H1 (cell line): Measurements from ENCODE around the gene CENPP. TPM values are rescaled to one million over a fixed set of nuclear protein-coding genes. Genes with fewer than 3 reads are reported as not detected.

Experiments used
- CTCF ChIA-PET: fragments of 300-600 bp; sonication (Branson Sonifier 250); formaldehyde crosslinking; loops from one replicate; lab custom pipeline; 2021; ENCODE audit not compliant: partially characterized antibody; lab: Charles Lee
- POLR2A ChIA-PET: fragments of 300-600 bp; sonication (Branson Sonifier 250); formaldehyde crosslinking; loops from one replicate; lab custom pipeline; 2021; ENCODE audit warnings: inconsistent platforms; ENCODE audit not compliant: partially characterized antibody; lab: Charles Lee
- DNase-seq, 2 experiments: peaks; one replicate each; pipeline versions ENCODE4 v3.0.0 to v3.0.0-alpha.2; 2010 to 2022; ENCODE audit warnings: low spot score in 2 of 2, low read depth in 1 of 2, mixed read lengths in 1 of 2
- FAIRE-seq: peaks from 2 replicates; lab custom pipeline; 2011; peaks lifted over from hg19 to GRCh38; lab: Jason Lieb, UNC
- H2AFZ ChIP-seq: 2 replicates; pipeline ENCODE4 v1.8.1; 2012; ENCODE audit warnings: low read length, inconsistent platforms
- H2AK5ac ChIP-seq: 2 replicates; pipeline ENCODE4 v1.6.1; 2013; ENCODE audit warnings: low read depth, low read length
- H2BK120ac ChIP-seq: replicated peaks from 2 replicates; pipeline ENCODE3; 2013; ENCODE audit warnings: low read depth, low read length, inconsistent platforms
- H2BK12ac ChIP-seq: 2 replicates; pipeline ENCODE4 v1.6.1; 2013; ENCODE audit warnings: low read depth, low read length
- H2BK15ac ChIP-seq: 2 replicates; pipeline ENCODE4 v1.6.1; 2013; ENCODE audit warnings: low read length
- H2BK20ac ChIP-seq: 2 replicates; pipeline ENCODE4 v1.6.1; 2013; ENCODE audit warnings: low read length
- H2BK5ac ChIP-seq: 2 replicates; pipeline ENCODE4 v1.6.1; 2013; ENCODE audit warnings: low read depth, low read length
- H3K14ac ChIP-seq: 2 replicates; pipeline ENCODE4 v1.6.1; 2013; ENCODE audit warnings: inconsistent platforms; ENCODE audit not compliant: insufficient read length
- H3K18ac ChIP-seq: 2 replicates; pipeline ENCODE4 v1.6.1; 2013; ENCODE audit warnings: low read length; ENCODE audit errors: extremely low read depth
- H3K23ac ChIP-seq: 2 replicates; pipeline ENCODE4 v1.6.1; 2013; ENCODE audit warnings: inconsistent platforms; ENCODE audit not compliant: insufficient read length
- H3K23me2 ChIP-seq: 2 replicates; pipeline ENCODE4 v1.6.1; 2013; ENCODE audit warnings: low read depth, low read length
- H3K27ac ChIP-seq: 2 replicates; pipeline ENCODE4 v1.6.1; 2011; ENCODE audit warnings: low read depth, low read length, inconsistent platforms
- H3K27me3 ChIP-seq, 4 experiments: replicated peaks in 1 of 4; 1 replicate in 1 of 4; 2 replicates in 3 of 4; pipeline versions ENCODE4 v1.6.1 to v1.8.1; 2011 to 2013; ENCODE audit warnings: low read length in 3 of 4, mild to moderate bottlenecking in 3 of 4, inconsistent platforms in 2 of 4, mixed read lengths in 2 of 4, moderate library complexity in 1 of 4; ENCODE audit not compliant: control insufficient read depth in 3 of 4, insufficient read depth in 3 of 4; ENCODE audit errors: extremely low read depth in 1 of 4
- H3K36me3 ChIP-seq, 4 experiments: 2 replicates each; pipeline versions ENCODE4 v1.6.1 to v1.8.1; 2011 to 2013; ENCODE audit warnings: mild to moderate bottlenecking in 4 of 4, low read length in 3 of 4, moderate library complexity in 2 of 4, control low read depth in 1 of 4, inconsistent platforms in 1 of 4; ENCODE audit not compliant: insufficient read depth in 4 of 4, control insufficient read depth in 2 of 4
- H3K4ac ChIP-seq: replicated peaks from 2 replicates; pipeline ENCODE3; 2013; ENCODE audit warnings: low read length, low read depth, mixed read lengths, inconsistent platforms; ENCODE audit not compliant: insufficient read length
- H3K4me1 ChIP-seq, 4 experiments: replicated peaks in 1 of 4; 1 replicate in 1 of 4; 2 replicates in 3 of 4; pipeline versions ENCODE4 v1.6.1 to v1.8.1; 2011 to 2013; ENCODE audit warnings: low read length in 3 of 4, inconsistent platforms in 2 of 4, mixed read lengths in 1 of 4; ENCODE audit not compliant: insufficient read depth in 4 of 4, control insufficient read depth in 3 of 4
- H3K4me2 ChIP-seq, 2 experiments: 2 replicates each; pipeline versions ENCODE4 v1.6.1 to v1.8.1; 2011 to 2013; ENCODE audit warnings: low read depth in 2 of 2, low read length in 2 of 2, control low read depth in 1 of 2, inconsistent platforms in 1 of 2, mild to moderate bottlenecking in 1 of 2; ENCODE audit not compliant: insufficient read depth in 1 of 2
- H3K4me3 ChIP-seq, 4 experiments: fragments of 200-600, 300-600 bp in 1 of 4; sonication (generic), shearing (Covaris generic), sonication (Bioruptor Twin) in 1 of 4; 2 replicates each; pipeline versions ENCODE4 v1.5.1 to v1.8.1; 2011 to 2016; ENCODE audit warnings: low read length in 4 of 4, low read depth in 3 of 4, control low read depth in 2 of 4, inconsistent platforms in 2 of 4, mild to moderate bottlenecking in 2 of 4, mixed read lengths in 1 of 4, moderate library complexity in 1 of 4; ENCODE audit not compliant: insufficient read depth in 2 of 4; ENCODE audit errors: extremely low read depth in 1 of 4
- H3K56ac ChIP-seq: replicated peaks from 2 replicates; pipeline ENCODE3; 2013; ENCODE audit warnings: low read depth, mild to moderate bottlenecking, mixed read lengths, low read length, inconsistent platforms; ENCODE audit not compliant: insufficient read length
- H3K79me1 ChIP-seq: 2 replicates; pipeline ENCODE4 v1.6.1; 2013; ENCODE audit warnings: low read depth, low read length, control low read depth
- H3K79me2 ChIP-seq, 2 experiments: 2 replicates each; pipeline versions ENCODE4 v1.6.1 to v1.8.1; 2012 to 2013; ENCODE audit warnings: low read length in 2 of 2, mild to moderate bottlenecking in 2 of 2, inconsistent platforms in 1 of 2; ENCODE audit not compliant: insufficient read depth in 2 of 2, control insufficient read depth in 1 of 2
- H3K9ac ChIP-seq, 4 experiments: replicated peaks in 1 of 4; 1 replicate in 1 of 4; 2 replicates in 3 of 4; pipeline versions ENCODE4 v1.6.1 to v1.8.1; 2011 to 2013; ENCODE audit warnings: low read depth in 3 of 4, low read length in 3 of 4, control low read depth in 2 of 4, mild to moderate bottlenecking in 2 of 4, moderate library complexity in 2 of 4, inconsistent platforms in 1 of 4; ENCODE audit errors: extremely low read depth in 1 of 4
- H3K9me3 ChIP-seq, 2 experiments: 2 replicates each; pipeline versions ENCODE4 v1.6.1 to v1.8.1; 2012 to 2013; ENCODE audit warnings: mild to moderate bottlenecking in 2 of 2, moderate library complexity in 2 of 2, control low read depth in 1 of 2, inconsistent platforms in 1 of 2, low read depth in 1 of 2, low read length in 1 of 2, mixed read lengths in 1 of 2; ENCODE audit not compliant: insufficient read depth in 2 of 2
- H4K20me1 ChIP-seq, 2 experiments: replicated peaks in 1 of 2; 2 replicates each; pipeline versions ENCODE3 to v1.8.1; 2011 to 2013; ENCODE audit warnings: inconsistent platforms in 2 of 2, low read length in 2 of 2, mild to moderate bottlenecking in 1 of 2; ENCODE audit not compliant: insufficient read depth in 2 of 2, control insufficient read depth in 1 of 2
- H4K5ac ChIP-seq: 2 replicates; pipeline ENCODE4 v1.6.1; 2013; ENCODE audit warnings: low read length, low read depth, mixed read lengths, inconsistent platforms; ENCODE audit not compliant: insufficient read length
- H4K8ac ChIP-seq: 2 replicates; pipeline ENCODE4 v1.8.0; 2013; ENCODE audit warnings: mild to moderate bottlenecking, moderate library complexity, low read length, inconsistent platforms; ENCODE audit not compliant: insufficient read depth; ENCODE audit errors: extremely low read depth
- H4K91ac ChIP-seq: replicated peaks from 2 replicates; pipeline ENCODE3; 2013; ENCODE audit warnings: low read length, mixed read lengths, inconsistent platforms; ENCODE audit not compliant: insufficient read length
- CBX8 ChIP-seq: fragments of 300-800, 300-1000 bp; sonication (generic); IDR thresholded peaks from 2 replicates; pipeline ENCODE4 v1.7.1; 2016; ENCODE audit warnings: low read depth, low read length, borderline replicate concordance
- CHD2 ChIP-seq: IDR thresholded peaks from 2 replicates; pipeline ENCODE4 v1.6.1; 2012; ENCODE audit warnings: low read length, improper control_type of control experiment
- JUND ChIP-seq: IDR thresholded peaks from 2 replicates; pipeline ENCODE4 v1.6.1; 2011; ENCODE audit warnings: mild to moderate bottlenecking, improper control_type of control experiment, low read length
- KDM4A ChIP-seq: IDR thresholded peaks from one replicate; pipeline ENCODE4 v1.7.1; 2012; ENCODE audit warnings: low read depth, mild to moderate bottlenecking, moderate library complexity, low read length, inconsistent platforms; ENCODE audit not compliant: severe bottlenecking
- KDM5A ChIP-seq: fragments of 200-600 bp; IDR thresholded peaks from 2 replicates; pipeline ENCODE4 v1.7.1; 2012; ENCODE audit warnings: mild to moderate bottlenecking, low read length, inconsistent platforms, mixed read lengths
- NANOG ChIP-seq: IDR thresholded peaks from 2 replicates; pipeline ENCODE4 v1.6.1; 2011; ENCODE audit warnings: low read length, low read depth, mild to moderate bottlenecking, inconsistent platforms; ENCODE audit not compliant: insufficient read depth, poor library complexity, severe bottlenecking
- NRF1 ChIP-seq: IDR thresholded peaks from 2 replicates; pipeline ENCODE4 v1.6.1; 2011; ENCODE audit warnings: mild to moderate bottlenecking, low read depth, low read length, improper control_type of control experiment
- PHF8 ChIP-seq: fragments of 200-600 bp; sonication (generic); conservative IDR thresholded peaks from 2 replicates; pipeline ENCODE4 v1.7.1; 2012; ENCODE audit warnings: low read depth, mild to moderate bottlenecking, inconsistent platforms, low read length, moderate library complexity
- RBBP5 ChIP-seq: IDR thresholded peaks from 2 replicates; pipeline ENCODE4 v1.7.1; 2012; ENCODE audit warnings: low read depth, mild to moderate bottlenecking, inconsistent platforms, low read length, moderate library complexity, borderline replicate concordance
- RNF2 ChIP-seq: fragments of 200-900, 300-1000 bp; sonication (generic); IDR thresholded peaks from 2 replicates; pipeline ENCODE4 v1.7.1; 2016; ENCODE audit warnings: borderline replicate concordance, low read depth, mild to moderate bottlenecking, antibody characterized with exemption, low read length; ENCODE audit not compliant: poor library complexity, severe bottlenecking; ENCODE audit errors: missing control alignments
- SRF ChIP-seq: IDR thresholded peaks from 2 replicates; pipeline ENCODE4 v1.6.1; 2011; ENCODE audit warnings: mild to moderate bottlenecking, low read depth, low read length, moderate library complexity
- WGBS, 2 experiments: shearing (Covaris generic) in 1 of 2; methylation state at CpG; one replicate each; pipeline versions ENCODE4 v1.1.6 to v1.1.7; 2013 to 2015; ENCODE audit warnings: low lambda C conversion rate in 2 of 2, mixed read lengths in 2 of 2, inconsistent platforms in 1 of 2, low coverage in 1 of 2, missing lambda C conversion rate in 1 of 2; ENCODE audit not compliant: insufficient replicate concordance in 2 of 2, insufficient coverage in 1 of 2, insufficient read length in 1 of 2; ENCODE audit errors: extremely low coverage in 1 of 2, missing lambda C conversion rate in 1 of 2; 5-methylcytosine and 5-hydroxymethylcytosine counted together
- polyA plus RNA-seq, 7 experiments: library from polyadenylated mRNA; depleted of rRNA in 3 of 7; stranded (reverse) in 5 of 7; unstranded in 2 of 7; fragments of >200 nt in 5 of 7; fragments of 200-250 nt in 2 of 7; gene quantifications; 1 replicate in 5 of 7; 2 replicates in 1 of 7; 4 replicates in 1 of 7; pipeline versions ENCODE4 v1.2.1 to v1.2.3, GENCODE V29; 2011 to 2013; ENCODE audit warnings: missing spikeins in 2 of 7, mixed read lengths in 2 of 7
- total RNA-seq: library from RNA; stranded (reverse); fragmentation: NEBNext Ultra II Directional; extraction: Animal tissue kit (Norgen Biotek cat#: 25700); gene quantifications from 2 replicates; pipeline ENCODE4 v1.2.1, GENCODE V29; 2021
- TF ChIP-seq, protein P1 (sequence below): IDR thresholded peaks from 2 replicates; pipeline ENCODE4 v1.6.1; 2012; ENCODE audit warnings: inconsistent platforms
- TF ChIP-seq, protein P2 (sequence below): IDR thresholded peaks from 2 replicates; pipeline ENCODE4 v1.6.1; 2011; ENCODE audit warnings: low read depth, mild to moderate bottlenecking, low read length; ENCODE audit not compliant: insufficient read depth

Gene CENPP
- total and polyA plus RNA-seq, 2 of the 8 experiments (the other 6 are each of a cell fraction or from before 2014, with no cell fraction given), result 2.7 to 10.8 TPM

DNA sequence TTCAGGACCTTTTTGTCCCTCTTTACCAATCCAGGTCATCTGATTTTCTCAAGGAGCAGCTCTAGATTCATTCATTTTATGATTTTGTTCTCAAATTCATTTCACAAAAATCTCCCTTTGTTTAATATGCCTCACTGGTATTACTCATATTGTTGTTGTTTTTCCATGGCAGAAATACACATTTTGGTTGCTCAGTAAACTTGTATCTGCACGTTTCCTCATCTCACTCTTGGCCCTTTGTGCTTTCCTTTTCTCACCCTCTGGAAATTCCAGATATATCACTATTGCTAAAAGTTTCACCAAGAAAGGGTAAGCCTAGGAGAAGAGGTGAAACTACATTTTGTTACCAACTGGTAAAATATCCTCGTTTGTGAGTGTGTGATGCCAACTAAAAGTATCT is 141.8 kb downstream of the CENPP start:
- Histone ChIP-seq H3K4me1 (no peaks in the 10 kb centered on the region), H2AFZ (no peak overlapping the region), H3K4ac (no peak overlapping the region), H2BK5ac (no peak overlapping the region), H4K91ac (no peak overlapping the region), H4K8ac (no peak overlapping the region), H3K79me1 (no peaks in the 10 kb centered on the region), H3K9me3 (no peaks in the 10 kb centered on the region), H2BK120ac (no peak overlapping the region), H3K27ac (no peak overlapping the region), H3K9ac (no peak overlapping the region), H3K4me3 (no peak overlapping the region), H4K20me1 (no peaks in the 10 kb centered on the region), H2BK12ac (no peak overlapping the region), H3K27me3 (no peaks in the 10 kb centered on the region), H3K79me2 (no peaks in the 10 kb centered on the region), H3K23ac (no peak overlapping the region), H3K4me2 (no peak overlapping the region), H4K5ac (no peak overlapping the region), H3K36me3 (no peaks in the 10 kb centered on the region), H3K56ac (no peak overlapping the region), H3K23me2 (no peaks in the 10 kb centered on the region), H2BK15ac (no peak overlapping the region), H3K14ac (no peak overlapping the region), H2AK5ac (no peak overlapping the region), H3K18ac (no peak overlapping the region), H2BK20ac (no peak overlapping the region)
- ChIA-PET POLR2A (no interaction called here), CTCF (interaction anchor here (0.6 to 2.0 kb wide), 3 partner anchors 12 to 150 kb away, joined by 3 to 5 read pairs (median 5); no protein-coding TSS in a partner anchor)
- FAIRE-seq, result no peak
- WGBS, 2 experiments, result 80% methylated on average over 2 of the region's 2 CpGs; no CpG with 5 or more reads in 1 of the 2 experiments
- DNase-seq, result no peak
- TF ChIP-seq JUND, result no peak
- no peak for TF ChIP-seq RNF2
- no peak for TF ChIP-seq KDM5A
- TF ChIP-seq, protein P1, sequence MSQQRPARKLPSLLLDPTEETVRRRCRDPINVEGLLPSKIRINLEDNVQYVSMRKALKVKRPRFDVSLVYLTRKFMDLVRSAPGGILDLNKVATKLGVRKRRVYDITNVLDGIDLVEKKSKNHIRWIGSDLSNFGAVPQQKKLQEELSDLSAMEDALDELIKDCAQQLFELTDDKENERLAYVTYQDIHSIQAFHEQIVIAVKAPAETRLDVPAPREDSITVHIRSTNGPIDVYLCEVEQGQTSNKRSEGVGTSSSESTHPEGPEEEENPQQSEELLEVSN, result no peak
- TF ChIP-seq, protein P2, sequence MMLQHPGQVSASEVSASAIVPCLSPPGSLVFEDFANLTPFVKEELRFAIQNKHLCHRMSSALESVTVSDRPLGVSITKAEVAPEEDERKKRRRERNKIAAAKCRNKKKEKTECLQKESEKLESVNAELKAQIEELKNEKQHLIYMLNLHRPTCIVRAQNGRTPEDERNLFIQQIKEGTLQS, result no peak
- no peak for TF ChIP-seq RBBP5
- TF ChIP-seq NRF1, result no peak
- no peak for TF ChIP-seq KDM4A
- no peak for TF ChIP-seq SRF
- TF ChIP-seq NANOG, result no peak
- no peak for TF ChIP-seq PHF8
- no peak for TF ChIP-seq CBX8
- TF ChIP-seq CHD2, result no peak
